Measurements from ENCODE around the gene ZNF576.
"Not testable (repeated sequence)": the region's sequence is repeated elsewhere in the genome, so short reads cannot be mapped to it uniquely, and the experiment has no call there.

The ZNF576 gene

DNA sequence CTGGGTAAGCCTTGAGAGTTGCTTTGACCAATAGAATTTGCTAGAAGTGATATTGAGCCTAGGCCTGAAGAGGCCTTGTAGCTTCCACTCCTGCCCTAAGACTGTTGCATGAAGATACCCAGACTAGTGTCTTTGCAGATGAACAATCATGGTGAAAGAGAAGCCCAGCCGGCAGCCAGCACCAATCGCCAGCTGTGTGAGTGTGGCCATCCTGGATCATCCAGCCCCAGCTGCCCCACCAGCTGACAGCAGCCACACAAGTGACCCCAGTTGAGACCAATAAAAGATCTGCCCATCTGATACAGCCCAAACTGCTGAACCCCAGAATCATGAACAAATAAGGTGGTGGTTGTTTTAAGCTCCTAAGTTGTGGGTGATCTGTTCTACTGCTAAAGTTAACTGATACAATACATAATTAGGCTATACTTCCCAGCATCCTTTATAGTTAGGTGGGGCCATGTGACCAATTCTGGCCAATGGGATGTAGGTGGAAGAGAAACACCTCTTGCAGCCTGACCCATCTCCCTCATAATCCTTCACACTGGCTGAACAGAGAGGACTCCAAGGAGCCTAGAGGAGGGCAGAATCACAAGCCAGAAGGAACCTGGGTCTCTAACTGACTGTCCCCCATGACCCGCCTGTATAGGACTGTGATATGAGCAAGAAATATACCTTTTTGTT lies 32.4 kb downstream of the ZNF576 start:
- DNase-seq, result no peak

DNA sequence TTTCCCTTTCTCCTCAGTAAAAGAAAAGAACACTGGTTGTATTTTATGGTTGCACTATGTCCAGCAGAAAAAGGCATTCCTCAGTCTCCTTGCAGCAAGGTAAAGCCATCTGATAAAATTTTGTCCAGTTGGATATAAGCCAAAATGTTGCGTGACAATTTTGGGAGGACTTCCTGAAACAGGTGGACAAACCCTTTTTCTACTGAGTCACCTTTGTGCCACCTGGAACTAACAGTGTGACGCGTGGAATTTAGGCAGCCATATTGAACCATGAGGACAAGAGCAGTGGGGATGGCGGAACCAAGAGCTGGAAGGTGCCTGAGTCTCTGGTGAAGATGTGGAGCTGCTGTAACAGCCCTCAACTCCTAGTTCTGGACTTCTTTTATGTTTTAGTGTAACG lies 35.1 kb downstream of the ZNF576 start:
- no peak for DNase-seq

DNA sequence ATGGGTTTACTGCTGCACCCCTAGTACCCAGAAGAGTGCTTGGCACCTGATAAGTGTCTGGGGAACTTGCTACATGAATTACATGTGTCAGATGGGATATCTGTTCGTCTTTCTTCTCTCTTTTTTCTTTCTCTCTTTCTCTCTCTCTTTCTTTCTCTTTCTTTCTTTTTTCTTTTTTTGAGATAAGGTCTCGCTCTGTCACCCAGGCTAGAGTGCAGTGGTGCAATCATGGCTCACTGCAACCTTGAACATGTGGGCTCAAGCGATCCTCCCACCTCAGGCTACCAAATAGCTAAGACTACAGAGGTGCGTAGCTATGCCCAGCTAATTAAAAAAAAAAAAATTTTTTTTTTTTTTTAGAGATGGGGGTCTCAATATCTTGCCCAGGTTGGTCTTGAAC lies 37.1 kb downstream of the ZNF576 start:
- DNase-seq, result no peak

DNA sequence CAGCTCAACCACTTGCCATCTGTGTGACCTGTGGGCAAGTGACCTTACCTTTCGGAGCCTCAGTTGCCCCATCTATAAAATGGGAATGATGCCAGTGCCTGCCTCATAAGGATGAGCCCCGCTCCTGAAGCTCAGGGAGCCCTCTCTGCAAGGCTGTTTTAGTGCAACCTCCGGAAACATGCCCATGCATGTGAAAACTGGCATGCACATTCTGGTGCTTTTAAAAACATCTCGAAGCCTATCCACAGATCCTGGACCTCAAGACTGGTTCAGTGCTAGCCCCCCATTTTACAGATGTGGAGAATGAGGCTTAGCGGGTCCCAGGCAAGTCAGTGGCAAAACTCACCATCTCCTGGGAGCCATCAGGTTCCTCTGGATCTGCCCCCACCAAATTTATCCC lies 37.7 kb downstream of the ZNF576 start:
- no peak for DNase-seq

DNA sequence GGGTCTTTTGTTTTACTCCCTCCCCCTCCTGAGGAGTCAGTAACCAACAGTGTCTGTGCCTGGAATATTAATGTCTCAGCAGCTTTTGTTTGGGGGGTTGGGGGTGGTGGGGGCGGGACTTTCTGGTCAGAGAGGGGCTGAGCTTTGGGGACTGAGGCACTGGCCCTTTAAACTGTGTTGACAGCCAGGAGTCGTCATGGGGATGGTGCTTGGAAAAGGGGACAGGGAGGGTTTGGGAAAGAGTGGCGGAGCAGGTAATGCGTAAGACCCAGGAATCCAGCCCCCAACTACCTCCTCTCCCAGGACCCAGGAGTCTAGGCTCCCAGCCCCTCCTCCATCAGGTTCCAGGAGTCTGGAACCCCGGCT lies 38.1 kb downstream of the ZNF576 start:
- DNase-seq, result no peak

DNA sequence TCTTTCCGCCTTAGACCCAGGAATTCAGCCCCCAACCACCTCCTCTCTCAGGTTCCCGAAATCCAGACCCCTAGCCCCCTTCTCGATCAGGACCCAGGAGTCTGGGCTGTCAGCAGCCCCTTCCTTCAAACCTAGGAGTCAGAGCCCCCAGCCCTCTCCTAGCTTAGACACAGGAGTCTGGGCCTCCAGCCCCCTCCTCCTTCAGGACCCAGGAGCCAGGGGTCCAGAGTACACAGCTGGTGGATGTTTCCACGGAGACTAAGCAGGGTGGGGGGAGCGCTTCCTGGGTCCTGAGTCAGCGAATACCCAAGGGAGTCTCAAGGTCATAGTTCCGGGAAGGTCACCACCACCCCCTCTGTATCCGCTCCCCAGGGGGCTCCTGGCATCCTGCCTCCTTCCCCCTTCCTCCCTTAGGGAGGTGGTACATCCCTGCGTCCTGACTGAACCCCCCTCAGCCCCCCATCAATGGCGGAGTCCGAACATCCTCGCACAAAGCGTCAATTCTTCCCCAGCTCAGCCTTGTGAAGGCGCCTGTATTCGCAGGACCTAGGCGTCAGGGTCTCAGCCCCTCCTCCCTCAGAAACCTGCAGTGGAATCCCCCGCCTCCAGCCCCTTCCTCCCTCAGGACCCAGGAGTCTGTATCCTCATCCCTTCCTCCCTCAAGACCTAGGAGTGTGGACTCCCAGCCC lies 38.6 kb downstream of the ZNF576 start:
- no peak for DNase-seq

DNA sequence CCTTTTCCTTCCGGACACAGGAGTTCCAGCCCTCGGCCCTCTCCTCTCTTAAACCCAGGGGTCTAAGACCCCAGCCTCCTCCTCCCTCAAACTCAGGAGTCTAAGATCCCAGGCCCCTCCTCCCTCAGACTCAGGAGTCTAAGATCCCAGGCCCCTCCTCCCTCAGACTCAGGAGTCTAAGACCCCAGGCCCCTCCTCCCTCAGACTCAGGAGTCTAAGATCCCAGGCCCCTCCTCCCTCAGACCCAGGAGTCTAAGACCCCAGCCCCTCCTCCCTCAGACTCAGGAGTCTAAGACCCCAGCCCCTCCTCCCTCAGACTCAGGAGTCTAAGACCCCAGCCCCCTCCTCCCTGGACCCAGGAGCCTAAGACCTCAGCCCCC lies 39.2 kb downstream of the ZNF576 start:
- not testable (repeated sequence) for DNase-seq

DNA sequence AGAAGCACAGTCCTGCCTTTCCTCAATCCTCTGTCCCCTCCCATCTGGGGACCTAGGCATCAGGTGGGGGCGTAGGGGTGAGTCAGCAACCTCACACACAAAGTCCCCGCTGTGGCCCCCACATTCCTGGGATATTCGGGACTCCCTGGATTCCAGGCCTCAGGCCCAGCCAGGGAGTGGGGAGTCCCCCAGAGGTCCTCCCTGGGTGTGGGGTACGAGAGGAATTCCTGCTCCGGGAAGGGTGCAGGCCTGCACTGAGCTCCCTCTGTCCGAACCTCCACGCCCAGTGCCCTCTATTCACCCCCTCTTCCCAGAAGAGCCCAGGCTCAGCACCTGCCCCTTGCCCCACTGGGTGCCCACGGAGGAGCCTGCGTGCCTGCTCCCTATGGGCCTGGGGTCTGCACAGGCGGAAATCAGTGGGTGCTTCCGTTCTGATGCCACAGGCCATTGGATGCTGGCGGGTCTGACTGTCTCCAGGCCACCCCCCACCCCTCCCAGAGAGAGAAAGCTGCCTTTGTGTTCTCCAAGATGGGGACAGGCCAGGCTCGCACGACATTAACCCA lies 39.8 kb downstream of the ZNF576 start:
- DNase-seq, result no peak

DNA sequence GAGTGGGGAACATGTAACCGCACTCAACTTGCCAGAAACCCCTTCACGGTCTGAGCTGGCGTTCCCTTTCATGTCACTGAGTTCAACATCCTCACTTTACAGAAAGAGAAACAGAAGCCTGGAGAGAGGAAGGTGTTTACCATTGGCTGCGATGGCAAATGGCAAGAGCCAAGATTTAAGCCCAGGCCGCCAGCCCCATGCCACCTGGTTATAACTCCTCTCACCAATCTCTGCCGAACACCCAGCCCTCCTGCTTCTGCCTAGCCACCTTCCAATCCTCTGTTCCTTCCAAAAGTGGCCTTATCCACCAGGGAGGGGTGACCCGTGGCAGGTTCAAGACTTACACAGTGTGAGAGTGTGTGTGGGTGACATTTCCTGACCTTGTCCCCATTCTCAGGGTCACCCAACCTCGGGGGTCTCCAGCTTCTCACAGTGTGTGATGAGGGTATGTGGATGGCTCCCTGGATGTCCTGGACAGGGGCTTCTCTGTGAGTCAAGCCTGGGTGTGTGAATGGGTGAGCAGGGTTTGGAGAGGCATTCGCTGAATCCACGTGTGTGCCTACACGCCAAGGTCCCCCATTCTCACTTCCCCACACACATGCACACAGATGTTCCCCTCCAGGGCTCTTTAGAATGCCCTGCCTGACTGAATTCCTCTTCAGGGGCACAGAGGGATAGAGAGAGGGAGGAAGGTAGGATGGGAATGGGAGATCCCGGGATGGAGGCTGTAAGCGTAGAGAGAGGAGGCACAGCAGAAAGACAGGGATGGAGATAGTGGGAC lies 42.0 kb downstream of the ZNF576 start:
- no peak for DNase-seq

DNA sequence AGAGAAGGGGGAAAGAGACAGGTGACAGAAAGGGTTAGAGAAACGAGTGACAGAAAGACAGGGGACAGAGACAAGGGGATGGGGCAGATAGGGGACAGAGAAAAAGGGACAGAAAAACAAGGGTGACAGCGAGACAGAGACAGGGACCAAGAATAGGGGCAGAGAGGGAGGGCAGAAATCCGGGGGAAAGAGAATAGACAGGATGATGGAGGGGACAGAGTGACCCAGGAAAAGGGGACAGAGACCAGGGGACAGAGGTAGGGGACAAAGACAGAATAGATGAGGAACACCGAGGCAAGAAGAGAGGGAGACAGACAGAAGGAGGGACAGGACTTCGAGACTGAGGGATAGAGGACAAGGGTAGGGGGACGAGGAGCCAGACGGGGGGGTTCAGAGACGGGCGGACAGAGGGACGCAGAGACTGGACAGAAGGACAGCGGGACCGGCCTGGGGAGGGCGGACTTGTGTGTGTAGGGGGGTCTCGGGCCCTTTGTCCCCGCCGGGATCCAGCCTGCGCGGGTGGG lies 42.7 kb downstream of the ZNF576 start:
- no peak for DNase-seq

DNA sequence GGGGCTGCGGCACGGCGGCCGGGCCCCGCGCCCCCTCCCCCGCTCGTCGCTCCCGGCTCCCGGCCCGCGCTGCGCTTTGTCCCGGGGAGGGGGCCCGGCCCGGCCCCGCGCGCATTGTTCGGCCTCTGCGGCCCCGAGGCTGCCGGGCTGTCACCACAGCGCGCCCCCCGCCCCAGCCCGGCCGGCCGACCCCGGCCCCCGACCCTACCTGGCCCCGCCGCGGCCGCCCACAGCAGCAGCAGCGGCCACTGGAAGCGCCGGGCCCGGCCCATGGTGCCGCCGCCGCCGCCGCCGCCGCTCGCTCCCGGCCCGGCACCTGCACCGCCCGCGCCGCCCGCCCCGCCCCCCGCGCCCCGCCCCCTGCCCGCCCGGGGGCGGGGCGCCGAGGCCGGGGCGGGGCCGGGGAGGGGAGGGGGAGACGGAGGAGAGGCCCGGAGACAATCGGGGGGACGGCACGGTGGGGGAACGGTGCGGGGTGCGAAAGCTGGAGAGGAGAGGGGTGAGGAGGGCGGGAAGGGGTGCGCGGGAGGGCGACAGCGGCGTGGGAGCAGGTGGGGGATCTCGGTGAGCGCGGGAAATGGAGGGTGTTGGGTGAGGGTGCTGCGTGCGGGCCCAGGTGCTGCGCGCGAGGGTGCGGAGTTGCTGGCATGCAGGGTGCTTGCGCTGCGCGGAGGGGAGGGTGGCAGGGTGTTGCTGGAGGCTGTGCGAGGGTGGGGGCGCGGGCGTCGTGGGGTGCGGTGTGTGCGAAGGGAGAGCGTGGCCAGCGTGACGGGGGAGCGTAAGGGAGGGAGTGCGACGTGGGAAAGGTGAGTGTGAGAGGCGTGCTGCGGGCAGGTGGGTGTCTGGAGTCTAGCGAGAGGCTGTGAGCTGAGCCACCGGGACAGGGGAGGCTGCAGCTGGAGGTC lies 43.4 kb downstream of the ZNF576 start, which contains the start of gene CADM4:
Gene CADM4 (minus strand): TSS at position 332 of the 905 bp plus-strand sequence. CDS start 60 bp downstream, at position 272.
- DNase-seq, result peak; percentile 55

DNA sequence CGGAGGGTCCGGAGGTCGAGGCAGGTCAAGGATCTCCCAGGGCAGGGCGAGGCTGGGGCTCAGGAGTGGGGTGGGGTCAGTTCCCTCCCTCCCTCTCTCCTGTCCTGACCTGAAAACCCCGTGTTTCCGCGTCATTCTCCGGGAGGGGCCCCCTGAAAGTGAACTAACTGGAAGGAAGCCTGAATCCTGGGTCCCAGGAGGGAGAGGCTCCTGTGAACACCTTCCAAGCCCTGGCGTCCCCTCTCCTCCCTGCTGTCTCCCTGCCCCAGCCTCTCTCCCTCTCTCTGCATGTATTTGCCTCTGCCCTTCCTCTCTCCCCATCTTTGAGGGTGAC lies 44.0 kb downstream of the ZNF576 start:
- no peak for DNase-seq

DNA sequence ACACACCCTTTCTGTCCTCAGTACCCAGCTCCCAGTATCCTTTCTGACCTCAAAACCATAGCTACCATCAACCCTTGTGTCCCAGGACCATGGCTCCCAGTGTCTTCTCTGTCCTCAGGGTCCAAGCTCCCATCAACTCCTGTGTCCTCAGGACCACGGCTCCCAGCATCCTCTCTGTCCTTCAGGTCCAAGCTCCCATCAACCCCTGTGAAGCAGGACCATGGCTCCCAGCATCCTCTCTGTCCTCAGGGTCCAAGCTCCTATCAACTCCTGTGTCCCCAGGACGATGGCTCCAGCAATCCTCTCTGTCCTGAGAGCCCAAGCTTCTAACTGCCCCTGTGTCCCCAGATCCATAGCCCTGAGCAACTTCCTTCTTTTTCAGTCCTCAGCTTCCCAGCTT lies 44.9 kb downstream of the ZNF576 start:
- no peak for DNase-seq

DNA sequence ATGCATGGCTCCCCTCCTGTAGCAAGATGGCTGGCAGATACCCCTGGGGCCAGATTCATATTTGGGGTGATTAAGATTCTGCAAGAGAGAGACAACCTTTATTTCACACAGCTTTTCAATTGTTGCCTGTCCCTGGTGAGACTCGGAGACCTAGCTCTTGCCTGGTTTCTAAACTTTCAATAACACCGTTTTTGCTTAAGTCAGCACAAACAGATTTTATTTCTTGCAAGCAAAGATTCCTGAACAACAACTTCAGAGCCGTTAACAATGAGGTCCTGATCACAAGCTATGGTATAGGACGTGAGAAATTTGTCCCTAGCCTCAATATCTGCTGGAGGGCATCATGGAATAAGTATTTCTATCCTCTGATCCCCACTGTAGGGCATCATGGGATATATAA lies 46.1 kb downstream of the ZNF576 start:
- DNase-seq, result no peak

DNA sequence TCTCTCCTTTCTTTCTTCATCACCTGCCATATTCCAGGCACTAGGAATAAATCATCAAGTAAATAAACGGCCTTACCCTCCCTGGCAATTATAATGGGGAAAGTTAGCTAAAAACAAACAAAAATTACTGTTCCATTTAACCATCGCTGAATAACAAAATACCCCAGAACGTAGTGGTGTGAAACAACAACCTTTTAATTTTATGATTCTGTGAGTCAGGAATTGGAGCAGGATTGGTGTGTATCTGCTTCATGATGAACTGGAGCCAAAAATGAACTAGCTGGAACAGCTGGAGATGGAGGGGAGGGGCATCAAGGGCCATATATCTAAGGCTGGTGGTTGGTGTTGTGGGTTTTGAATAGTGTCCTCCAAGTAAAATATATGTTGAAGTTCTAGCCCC lies 46.9 kb downstream of the ZNF576 start:
- no peak for DNase-seq

DNA sequence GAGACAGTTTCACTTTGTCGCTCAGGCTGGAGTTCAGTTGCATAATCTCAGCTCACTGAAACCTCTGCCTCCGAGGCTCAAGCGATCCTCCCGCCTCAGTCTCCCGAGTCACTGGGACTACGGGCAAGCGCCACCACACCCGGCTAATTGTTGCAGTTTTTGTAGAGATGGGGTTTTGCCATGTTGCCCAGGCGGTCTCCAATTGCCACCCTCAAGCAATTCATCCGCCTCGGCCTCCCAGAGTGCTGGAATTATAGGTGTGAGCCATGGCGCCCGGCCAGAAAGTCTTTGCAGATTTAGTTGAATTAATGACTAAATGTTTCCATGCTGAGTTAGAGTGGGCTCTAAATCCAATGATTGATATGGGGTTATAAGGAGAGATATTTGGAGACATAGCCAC lies 47.8 kb downstream of the ZNF576 start:
- DNase-seq, result no peak

DNA sequence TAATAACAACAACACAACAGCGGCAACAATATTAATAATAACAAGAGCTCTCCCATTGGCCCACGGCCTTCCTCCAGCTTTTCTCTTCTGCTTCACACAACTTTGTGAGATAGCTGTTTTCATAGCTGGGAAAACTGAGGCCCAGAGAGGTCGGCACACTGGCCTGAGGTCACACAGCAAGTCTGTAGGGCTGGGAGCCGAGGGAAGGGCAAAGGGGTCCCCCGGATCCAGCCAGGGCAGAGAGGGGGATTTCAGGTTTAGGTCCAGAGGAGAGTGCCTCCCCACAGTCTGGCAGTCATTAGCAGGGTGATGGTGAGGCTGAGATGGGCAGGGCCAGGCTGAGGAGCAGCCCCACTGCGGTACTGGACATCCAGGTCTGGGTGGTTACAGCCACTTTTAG lies 52.2 kb downstream of the ZNF576 start:
- no peak for DNase-seq

DNA sequence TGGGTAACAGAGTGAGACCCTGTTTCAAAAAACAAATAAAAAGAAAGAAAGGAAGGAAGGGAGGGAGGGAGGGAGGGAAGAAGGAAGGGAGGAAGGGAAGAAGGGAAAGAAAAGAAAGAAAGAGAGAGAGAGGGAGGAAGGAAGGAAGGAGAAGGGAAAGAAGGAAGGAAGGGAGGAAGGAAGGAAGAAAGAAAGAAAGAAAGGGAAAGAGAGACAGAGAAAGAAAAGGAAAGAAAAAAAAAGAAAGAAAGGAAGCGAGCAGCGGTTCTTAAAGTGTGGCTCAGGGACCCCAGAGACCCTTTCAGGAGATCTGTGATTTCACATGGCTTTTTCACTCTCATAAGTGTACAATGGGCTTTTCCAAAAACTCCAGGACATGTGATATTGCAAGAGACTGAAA lies 53.1 kb downstream of the ZNF576 start:
- DNase-seq, result no peak

DNA sequence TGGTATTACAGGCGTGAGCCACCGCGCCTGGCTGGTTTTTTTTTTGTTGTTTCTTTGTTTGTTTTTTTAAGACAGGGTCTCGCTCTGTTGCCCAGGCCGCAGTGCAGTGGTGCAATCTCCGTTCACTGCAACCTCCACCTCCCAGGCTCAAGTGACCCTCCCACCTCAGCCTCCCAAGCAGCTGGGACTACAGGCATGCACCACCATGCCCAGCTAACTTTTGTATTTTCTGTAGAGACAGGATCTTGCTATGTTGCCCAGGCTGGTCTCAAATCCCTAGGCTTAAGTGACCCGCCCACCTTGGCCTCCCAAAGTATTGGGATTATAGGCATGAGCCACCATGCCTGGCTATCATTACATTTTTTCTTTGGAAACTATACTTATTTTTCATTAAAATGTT lies 53.9 kb downstream of the ZNF576 start:
- not testable (repeated sequence) for DNase-seq

Data from NCI-H526 treated with DMSO at 0.1 percent for 48 hours (cell line).